ENCODE results near the gene LHFPL6. TPM values are rescaled to one million over a fixed set of nuclear protein-coding genes. Genes with fewer than 3 reads are reported as not detected.

LHFPL6 gene
- total and polyA plus RNA-seq, 11 donors = 34.4 to 74.4 (median 53.2) TPM

DNA sequence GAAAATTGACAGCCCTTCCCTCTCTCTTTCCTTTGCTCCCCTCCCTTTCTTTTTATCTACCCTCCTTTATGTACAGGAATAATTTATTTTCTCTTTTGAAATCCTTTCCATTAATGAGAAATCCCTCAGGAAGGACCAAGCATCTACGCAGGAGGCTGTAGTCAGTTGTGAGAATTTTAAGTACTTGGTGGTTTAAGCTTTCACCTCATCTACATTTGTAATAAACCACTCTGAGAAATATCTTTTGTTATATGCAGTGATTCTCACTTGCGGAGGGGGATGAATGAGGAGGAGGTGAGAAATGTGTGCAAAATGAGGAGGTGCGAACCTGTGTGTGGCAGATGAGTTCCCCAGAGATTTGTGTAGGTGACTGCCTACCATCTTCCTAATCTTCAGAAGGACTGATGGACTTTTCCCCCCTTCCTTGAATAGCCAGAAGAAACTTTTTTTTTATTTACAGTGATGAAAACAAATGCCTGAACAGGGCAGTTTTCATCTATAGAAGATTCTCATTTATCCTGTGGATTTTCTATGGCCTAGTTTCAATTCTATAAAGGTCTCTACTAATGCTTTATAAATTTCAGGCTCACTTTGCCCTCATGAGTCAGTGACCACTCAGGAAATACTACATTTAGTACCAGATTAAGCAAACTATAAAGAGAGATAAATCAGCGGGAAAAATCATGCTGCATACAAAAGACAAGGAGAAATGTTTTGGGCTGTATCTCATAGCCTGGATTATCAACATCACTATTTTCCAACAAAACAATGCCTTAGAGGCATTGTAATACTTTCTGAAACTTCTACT, 118.3 kb downstream of the LHFPL6 start:
- H3K27me3 ChIP-seq = no peaks in the 10 kb centered on the region
- no peaks in the 10 kb centered on the region for H3K9me3 ChIP-seq
- peaks cover 3 to 70% (median 36%) of the 10 kb centered on the region in 12 donors for H3K4me1 ChIP-seq
- peak overlapping the region in 1 of 12 donors; percentile 4 for H3K27ac ChIP-seq
- WGBS, 4 donors = 85 to 90% (median 89%) methylated on average over 4 of the region's 4 CpGs
- no peaks in the 10 kb centered on the region for H3K36me3 ChIP-seq
- TF ChIP-seq, protein P1, sequence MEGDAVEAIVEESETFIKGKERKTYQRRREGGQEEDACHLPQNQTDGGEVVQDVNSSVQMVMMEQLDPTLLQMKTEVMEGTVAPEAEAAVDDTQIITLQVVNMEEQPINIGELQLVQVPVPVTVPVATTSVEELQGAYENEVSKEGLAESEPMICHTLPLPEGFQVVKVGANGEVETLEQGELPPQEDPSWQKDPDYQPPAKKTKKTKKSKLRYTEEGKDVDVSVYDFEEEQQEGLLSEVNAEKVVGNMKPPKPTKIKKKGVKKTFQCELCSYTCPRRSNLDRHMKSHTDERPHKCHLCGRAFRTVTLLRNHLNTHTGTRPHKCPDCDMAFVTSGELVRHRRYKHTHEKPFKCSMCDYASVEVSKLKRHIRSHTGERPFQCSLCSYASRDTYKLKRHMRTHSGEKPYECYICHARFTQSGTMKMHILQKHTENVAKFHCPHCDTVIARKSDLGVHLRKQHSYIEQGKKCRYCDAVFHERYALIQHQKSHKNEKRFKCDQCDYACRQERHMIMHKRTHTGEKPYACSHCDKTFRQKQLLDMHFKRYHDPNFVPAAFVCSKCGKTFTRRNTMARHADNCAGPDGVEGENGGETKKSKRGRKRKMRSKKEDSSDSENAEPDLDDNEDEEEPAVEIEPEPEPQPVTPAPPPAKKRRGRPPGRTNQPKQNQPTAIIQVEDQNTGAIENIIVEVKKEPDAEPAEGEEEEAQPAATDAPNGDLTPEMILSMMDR (IDR thresholded peaks at IDR 0.05) = no peak
- TF ChIP-seq POLR2A (IDR thresholded peaks at IDR 0.05) = no peak
- no peak overlapping the region for H3K4me3 ChIP-seq
- intact Hi-C loops (cut with DNase I) = loop anchor here in 1 of 10 donors (10.0 kb wide), 1 partner anchor 70 kb away; no protein-coding TSS in a partner anchor
- no peak for DNase-seq
- ATAC-seq = no peak

DNA sequence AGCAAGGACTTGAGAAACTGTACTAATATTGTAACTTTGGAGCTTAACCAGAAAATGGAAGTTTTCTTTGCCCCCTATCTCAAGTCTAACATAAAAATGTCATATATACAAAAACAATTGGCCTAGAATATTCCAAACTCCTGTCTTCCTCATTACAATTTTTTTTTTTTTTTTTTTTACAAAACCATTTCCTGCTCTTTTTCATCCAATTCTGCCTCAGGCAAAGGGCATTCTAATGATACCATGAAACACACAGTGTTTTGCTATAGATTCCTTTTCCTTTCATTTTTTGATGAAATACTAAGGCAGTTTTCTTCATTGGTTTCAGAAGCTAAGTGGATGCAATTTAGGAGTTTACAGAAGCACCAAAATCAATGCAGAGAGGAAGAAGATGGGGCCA, 119.7 kb downstream of the LHFPL6 start:
- ATAC-seq (no peak), DNase-seq (no peak)
- Histone ChIP-seq H3K27ac (no peak overlapping the region), H3K4me1 (peaks cover 3 to 81% (median 39%) of the 10 kb centered on the region in 12 donors), H3K4me3 (no peak overlapping the region), H3K36me3 (no peaks in the 10 kb centered on the region), H3K27me3 (no peaks in the 10 kb centered on the region), H3K9me3 (no peaks in the 10 kb centered on the region)
- no peak for TF ChIP-seq POLR2A (IDR thresholded peaks at IDR 0.05)
- TF ChIP-seq, protein P1 (IDR thresholded peaks at IDR 0.05) = no peak
- intact Hi-C loops (cut with DNase I) = loop anchor here in 1 of 10 donors (10.0 kb wide), 1 partner anchor 69 kb away; no protein-coding TSS in a partner anchor

DNA sequence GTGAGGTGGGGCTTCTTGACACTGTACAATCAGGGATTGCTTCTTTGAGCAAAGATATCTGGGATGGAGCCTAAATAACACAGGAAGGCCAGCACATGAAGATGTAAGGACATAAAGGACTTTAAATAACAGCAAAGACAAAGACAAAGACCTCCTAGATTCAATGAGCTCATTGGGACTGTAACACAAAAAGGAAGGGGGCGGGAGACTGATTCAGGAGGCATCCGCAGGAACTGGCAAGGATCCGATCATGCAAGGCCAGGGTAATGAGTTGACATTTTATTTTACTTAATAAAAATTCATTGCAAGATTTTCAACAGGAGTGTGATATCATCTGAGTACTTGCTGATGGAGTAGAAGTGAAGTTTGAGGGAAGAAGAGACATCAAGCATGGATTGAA, 121.5 kb downstream of the LHFPL6 start:
- peaks cover 3 to 84% (median 38%) of the 10 kb centered on the region in 12 donors for H3K4me1 ChIP-seq
- DNase-seq = peak in 2 of 5 donors; percentile 28 to 57

DNA sequence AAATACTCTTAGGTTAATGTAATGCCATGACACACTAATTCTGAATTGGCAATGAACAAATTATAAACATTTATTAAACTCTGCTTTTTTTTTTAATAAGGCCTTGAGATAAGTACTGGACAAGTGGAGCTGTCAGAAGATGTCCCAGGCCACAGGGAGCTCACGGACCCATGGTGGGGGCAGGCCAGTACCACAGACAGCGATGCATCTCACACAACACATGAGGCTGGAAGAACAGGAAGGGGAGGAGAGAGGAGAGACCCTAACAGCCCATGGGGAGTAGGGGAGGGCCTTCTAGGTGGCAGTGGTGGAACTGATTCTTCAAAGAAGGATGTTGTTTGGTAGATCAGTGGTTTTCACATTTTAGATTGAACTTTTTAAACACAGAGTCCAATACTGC, 128.4 kb downstream of the LHFPL6 start:
- TF ChIP-seq POLR2A (IDR thresholded peaks at IDR 0.05) = no peak
- TF ChIP-seq, protein P1 (IDR thresholded peaks at IDR 0.05) = no peak
- peak in 2 of 4 donors; percentile 50 to 63 for ATAC-seq
- WGBS, 4 donors = 59 to 70% (median 65%) methylated on average over 2 of the region's 2 CpGs
- no peaks in the 10 kb centered on the region for H3K36me3 ChIP-seq
- intact Hi-C loops (cut with DNase I) = no loop called here
- H3K4me1 ChIP-seq = peaks cover 0 to 49% (median 15%) of the 10 kb centered on the region in 12 donors
- DNase-seq = no peak
- H3K9me3 ChIP-seq = no peaks in the 10 kb centered on the region
- H3K27me3 ChIP-seq = no peaks in the 10 kb centered on the region
- H3K4me3 ChIP-seq = no peak overlapping the region
- H3K27ac ChIP-seq = no peak overlapping the region

More for the DNA sequence above, 121.5 kb downstream of the LHFPL6 start:
- peak in 3 of 4 donors; percentile 56 to 70 (median 67) for ATAC-seq
- Histone ChIP-seq H3K4me3 (no peak overlapping the region), H3K9me3 (no peaks in the 10 kb centered on the region), H3K27me3 (no peaks in the 10 kb centered on the region), H3K27ac (peak overlapping the region in 3 of 12 donors; percentile 39 to 60 (median 42)), H3K36me3 (no peaks in the 10 kb centered on the region)
- 46 to 68% (median 66%) methylated on average over 3 of the region's 3 CpGs for WGBS, 4 donors
- intact Hi-C loops (cut with DNase I) = loop anchor here in 1 of 10 donors (10.0 kb wide), 1 partner anchor 67 kb away; no protein-coding TSS in a partner anchor
- TF ChIP-seq, protein P1 (IDR thresholded peaks at IDR 0.05) = no peak
- TF ChIP-seq POLR2A (IDR thresholded peaks at IDR 0.05) = no peak
